ENCODE results near the gene SCGB1D1.

SCGB1D1 gene

DNA sequence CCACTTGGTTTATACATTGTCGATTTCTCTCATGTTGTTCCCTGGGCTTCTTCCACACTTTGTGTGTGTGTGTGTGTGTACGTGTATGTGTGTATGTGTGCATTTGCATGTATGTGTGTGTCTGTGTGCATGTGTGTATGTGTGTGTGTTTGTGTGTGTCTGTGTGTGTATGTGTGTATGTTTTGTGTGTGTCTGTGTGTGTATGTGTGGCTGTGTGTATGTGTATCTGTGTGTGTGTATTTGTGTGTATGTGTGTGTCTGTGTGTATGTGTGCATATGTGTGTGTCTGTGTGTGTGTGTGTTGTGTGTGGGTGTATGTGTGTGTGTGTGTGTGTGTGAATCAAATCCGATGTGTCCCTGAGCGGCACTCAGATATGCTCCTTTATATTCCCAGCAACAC is 47.5 kb downstream of the SCGB1D1 start:
- DNase-seq: no peak

DNA sequence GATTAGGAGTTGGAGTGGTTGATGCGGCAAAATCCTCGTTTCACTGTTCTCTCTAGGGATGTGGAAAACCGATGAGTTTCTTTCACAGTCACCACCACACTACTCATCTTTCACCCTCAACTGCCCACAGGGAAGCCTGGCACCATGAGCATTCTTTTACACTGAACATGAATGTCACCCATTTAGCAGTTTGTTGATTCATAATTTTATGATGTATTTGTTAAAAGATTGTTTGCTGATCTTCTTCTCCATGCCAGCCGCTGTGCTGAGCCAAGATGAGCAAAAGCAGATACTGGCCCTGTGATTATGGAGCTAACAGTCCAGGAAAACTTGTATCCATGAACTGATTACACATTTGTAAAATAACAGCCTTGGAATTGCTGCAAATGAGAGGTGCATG is 48.1 kb downstream of the SCGB1D1 start:
- DNase-seq: no peak

DNA sequence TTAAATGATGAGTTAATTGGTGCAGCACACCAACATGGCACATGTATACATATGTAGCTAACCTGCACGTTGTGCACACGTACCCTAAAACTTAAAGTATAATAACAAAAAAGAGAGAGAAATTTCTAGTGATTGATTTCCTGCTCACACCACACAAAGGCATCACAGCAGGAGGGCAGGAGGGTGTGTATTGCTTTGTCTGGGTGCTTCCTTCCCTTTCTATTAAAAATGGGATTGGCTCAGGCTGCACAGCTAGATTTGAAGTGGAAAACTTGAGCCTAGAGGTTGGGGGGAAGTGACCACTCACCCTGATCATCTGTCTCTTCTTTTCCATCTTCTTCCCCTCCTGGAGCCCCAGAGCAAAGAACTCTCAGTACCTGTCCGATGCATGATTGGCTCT is 51.1 kb downstream of the SCGB1D1 start:
- DNase-seq: peak; percentile 18

DNA sequence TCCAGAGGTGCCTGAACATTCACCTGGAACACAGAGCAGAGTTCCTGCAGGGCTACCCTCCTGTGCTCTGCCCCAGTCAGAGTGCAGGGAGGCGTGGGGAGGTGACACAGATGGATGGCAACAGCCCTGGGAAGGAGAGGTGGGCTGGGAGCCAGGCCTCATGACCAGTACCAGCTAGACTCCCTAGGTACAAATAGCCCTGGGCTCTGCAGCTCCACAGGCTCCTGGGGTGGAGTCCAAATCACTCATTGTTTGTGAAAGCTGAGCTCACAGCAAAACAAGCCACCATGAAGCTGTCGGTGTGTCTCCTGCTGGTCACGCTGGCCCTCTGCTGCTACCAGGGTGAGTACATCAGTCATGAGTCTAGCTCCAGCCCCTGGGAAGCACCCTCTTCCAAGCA is 52.0 kb downstream of the SCGB1D1 start, which contains the start of gene SCGB1D2:
Gene SCGB1D2, plus strand, starts transcription at position 219 of the 400 bp plus-strand sequence. Its CDS starts 69 bp downstream, at position 288.
- DNase-seq: peak; percentile 79

Measured in NCI-H1417 treated with DMSO at 0.1 percent for 48 hours (cell line).